RWPE1 (cell line): ENCODE measurements around the gene ARPC4.

Experiments used
- CTCF ChIA-PET: fragments of 350-600 bp; sonication (Branson Sonifier 250); formaldehyde crosslinking; extraction: SDS; loops from one replicate; lab custom pipeline; 2021; lab: Yijun Ruan, JAX
- POLR2A ChIA-PET: fragments of 400-600 bp; formaldehyde crosslinking; extraction: SDS; loops from one replicate; lab custom pipeline; 2020; ENCODE audit warnings: antibody characterized with exemption; ENCODE audit not compliant: low non-redundant PET; lab: Yijun Ruan, JAX
- DNase-seq: peaks from one replicate; pipeline ENCODE4 v3.0.0; 2012; ENCODE audit warnings: low spot score
- H3K27ac ChIP-seq: fragments of 450-650 bp; 2 replicates; pipeline ENCODE4 v1.5.1; 2017
- TF ChIP-seq, protein P1 (sequence below): fragments of 450-650 bp; conservative IDR thresholded peaks from 2 replicates; pipeline ENCODE4 v1.5.1; 2017; ENCODE audit warnings: low read depth, mild to moderate bottlenecking

The ARPC4 gene

DNA sequence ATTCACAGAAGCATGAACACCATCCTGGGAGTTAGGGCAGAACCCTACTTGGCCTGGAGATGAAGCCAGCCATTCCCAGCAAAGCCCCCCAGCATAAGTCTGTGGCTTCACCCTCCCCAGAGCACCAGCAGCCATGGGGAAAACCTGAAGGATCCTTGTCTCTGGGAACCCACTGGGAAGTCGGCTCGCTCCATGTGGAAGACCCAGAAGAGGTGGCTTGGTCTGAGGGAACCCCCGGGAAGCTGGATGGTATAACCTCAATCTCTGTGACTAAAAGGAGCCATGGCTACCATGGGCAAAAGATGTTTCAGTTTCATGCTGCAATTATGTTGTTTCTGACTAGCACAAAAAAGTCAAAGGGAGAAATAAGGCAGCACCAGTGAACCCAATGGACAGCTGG is 62.7 kb downstream of the ARPC4 start:
- POLR2A ChIA-PET = no interaction called here
- DNase-seq = no peak
- TF ChIP-seq, protein P1, sequence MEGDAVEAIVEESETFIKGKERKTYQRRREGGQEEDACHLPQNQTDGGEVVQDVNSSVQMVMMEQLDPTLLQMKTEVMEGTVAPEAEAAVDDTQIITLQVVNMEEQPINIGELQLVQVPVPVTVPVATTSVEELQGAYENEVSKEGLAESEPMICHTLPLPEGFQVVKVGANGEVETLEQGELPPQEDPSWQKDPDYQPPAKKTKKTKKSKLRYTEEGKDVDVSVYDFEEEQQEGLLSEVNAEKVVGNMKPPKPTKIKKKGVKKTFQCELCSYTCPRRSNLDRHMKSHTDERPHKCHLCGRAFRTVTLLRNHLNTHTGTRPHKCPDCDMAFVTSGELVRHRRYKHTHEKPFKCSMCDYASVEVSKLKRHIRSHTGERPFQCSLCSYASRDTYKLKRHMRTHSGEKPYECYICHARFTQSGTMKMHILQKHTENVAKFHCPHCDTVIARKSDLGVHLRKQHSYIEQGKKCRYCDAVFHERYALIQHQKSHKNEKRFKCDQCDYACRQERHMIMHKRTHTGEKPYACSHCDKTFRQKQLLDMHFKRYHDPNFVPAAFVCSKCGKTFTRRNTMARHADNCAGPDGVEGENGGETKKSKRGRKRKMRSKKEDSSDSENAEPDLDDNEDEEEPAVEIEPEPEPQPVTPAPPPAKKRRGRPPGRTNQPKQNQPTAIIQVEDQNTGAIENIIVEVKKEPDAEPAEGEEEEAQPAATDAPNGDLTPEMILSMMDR = no peak

More for the DNA sequence above, 62.7 kb downstream of the ARPC4 start:
- CTCF ChIA-PET = no interaction called here
- H3K27ac ChIP-seq = no peak overlapping the region
